ENCODE results near the gene INSRR. TPM values are rescaled to one million over a fixed set of nuclear protein-coding genes. Genes with fewer than 3 reads are reported as not detected.

The INSRR gene
- total RNA-seq, 4 donors from 2014 or later: under 0.01 TPM; not detected in 3

GRCh38 chr1:156794506-156795373 is 64.2 kb downstream of the INSRR start:
- H3K36me3 ChIP-seq: peaks cover 4 to 100% of the 10 kb centered on the region in 2 donors

More at GRCh38 chr1:156794506-156795373, 64.2 kb downstream of the INSRR start:
- H3K27me3 ChIP-seq: no peaks in the 10 kb centered on the region
- H3K4me1 ChIP-seq: no peaks in the 10 kb centered on the region
- H3K27ac ChIP-seq: no peak overlapping the region
- H3K9me3 ChIP-seq: no peaks in the 10 kb centered on the region
- TF ChIP-seq POLR2AphosphoS5 (IDR thresholded peaks at IDR 0.05) (no peak), POLR2A (IDR thresholded peaks at IDR 0.05) (no peak), EP300 (IDR thresholded peaks at IDR 0.05) (no peak)
- TF ChIP-seq, protein P1, sequence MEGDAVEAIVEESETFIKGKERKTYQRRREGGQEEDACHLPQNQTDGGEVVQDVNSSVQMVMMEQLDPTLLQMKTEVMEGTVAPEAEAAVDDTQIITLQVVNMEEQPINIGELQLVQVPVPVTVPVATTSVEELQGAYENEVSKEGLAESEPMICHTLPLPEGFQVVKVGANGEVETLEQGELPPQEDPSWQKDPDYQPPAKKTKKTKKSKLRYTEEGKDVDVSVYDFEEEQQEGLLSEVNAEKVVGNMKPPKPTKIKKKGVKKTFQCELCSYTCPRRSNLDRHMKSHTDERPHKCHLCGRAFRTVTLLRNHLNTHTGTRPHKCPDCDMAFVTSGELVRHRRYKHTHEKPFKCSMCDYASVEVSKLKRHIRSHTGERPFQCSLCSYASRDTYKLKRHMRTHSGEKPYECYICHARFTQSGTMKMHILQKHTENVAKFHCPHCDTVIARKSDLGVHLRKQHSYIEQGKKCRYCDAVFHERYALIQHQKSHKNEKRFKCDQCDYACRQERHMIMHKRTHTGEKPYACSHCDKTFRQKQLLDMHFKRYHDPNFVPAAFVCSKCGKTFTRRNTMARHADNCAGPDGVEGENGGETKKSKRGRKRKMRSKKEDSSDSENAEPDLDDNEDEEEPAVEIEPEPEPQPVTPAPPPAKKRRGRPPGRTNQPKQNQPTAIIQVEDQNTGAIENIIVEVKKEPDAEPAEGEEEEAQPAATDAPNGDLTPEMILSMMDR (IDR thresholded peaks at IDR 0.05): no peak
- WGBS, 2 donors (ENCODE audit: low coverage in 1 of 2): 65 to 69% methylated on average over 7 of the region's 7 CpGs
- no peak overlapping the region for H3K4me3 ChIP-seq
- no peak for ATAC-seq

Other genes starting within 250 kb of the INSRR start
- 1 to 10 TPM in 2 of 4 donors, under 1 TPM in 2; 0.13 to 3.0 (median 1.2) TPM for gene HAPLN2, start 239.7 kb downstream of the INSRR start, total RNA-seq
- 1 to 10 TPM in 2 of 4 donors, under 1 TPM in 1, not detected in 1; 0.50 to 5.0 (median 1.9) TPM for gene BCAN, start 217.0 kb downstream of the INSRR start, total RNA-seq
- 10 to 100 TPM; 13.9 to 34.3 (median 23.9) TPM for gene NES, start 181.7 kb downstream of the INSRR start, total RNA-seq
- gene CRABP2, start 153.5 kb downstream of the INSRR start, total RNA-seq: 10 to 100 TPM in 1 of 4 donors, 1 to 10 TPM in 2, under 1 TPM in 1; 0.54 to 36.7 (median 6.0) TPM
- gene METTL25B, start 130.6 kb downstream of the INSRR start, total RNA-seq: 10 to 100 TPM in 3 of 4 donors, 1 to 10 TPM in 1; 8.4 to 29.0 (median 17.4) TPM
- gene ISG20L2, start 130.4 kb downstream of the INSRR start, total RNA-seq: 10 to 100 TPM; 14.5 to 18.4 (median 17.0) TPM
- 10 to 100 TPM; 50.6 to 84.2 (median 69.9) TPM for gene MRPL24, start 118.0 kb downstream of the INSRR start, total RNA-seq
- 100 to 1,000 TPM; 138 to 237 (median 186) TPM for gene HDGF, start 107.4 kb downstream of the INSRR start, total RNA-seq
- 10 to 100 TPM; 33.4 to 41.0 (median 33.9) TPM for gene PRCC, start 91.6 kb downstream of the INSRR start, total RNA-seq
- under 1 TPM in 1 of 4 donors, not detected in 3; 0.94 TPM for gene SH2D2A, start 42.3 kb downstream of the INSRR start, total RNA-seq
- 1 to 10 TPM in 2 of 4 donors, under 1 TPM in 2; 0.23 to 4.4 (median 0.72) TPM for gene NTRK1, start 1.7 kb upstream of the INSRR start, total RNA-seq
- gene PEAR1, start 34.6 kb upstream of the INSRR start, total RNA-seq: 10 to 100 TPM in 2 of 4 donors, 1 to 10 TPM in 2; 7.0 to 10.7 (median 9.1) TPM
- gene LRRC71, start 61.5 kb upstream of the INSRR start, total RNA-seq: under 1 TPM in 1 of 4 donors, not detected in 3; 0.40 TPM
- gene ARHGEF11, start 186.6 kb upstream of the INSRR start, total RNA-seq: 10 to 100 TPM; 28.5 to 51.7 (median 37.3) TPM
- gene ETV3L, start 240.7 kb upstream of the INSRR start, total RNA-seq: not detected

Data from gastroesophageal sphincter (tissue), 4 donors.